ENCODE measurements around the gene FBXL12. TPM values are rescaled to one million over a fixed set of nuclear protein-coding genes. Genes with fewer than 3 reads are reported as not detected.
"Not testable (repeated sequence)": the region's sequence is repeated elsewhere in the genome, so short reads cannot be mapped to it uniquely, and the experiment has no call there.

The FBXL12 gene
- polyA plus RNA-seq, 1 donor from 2014 or later: 31.5 TPM

DNA sequence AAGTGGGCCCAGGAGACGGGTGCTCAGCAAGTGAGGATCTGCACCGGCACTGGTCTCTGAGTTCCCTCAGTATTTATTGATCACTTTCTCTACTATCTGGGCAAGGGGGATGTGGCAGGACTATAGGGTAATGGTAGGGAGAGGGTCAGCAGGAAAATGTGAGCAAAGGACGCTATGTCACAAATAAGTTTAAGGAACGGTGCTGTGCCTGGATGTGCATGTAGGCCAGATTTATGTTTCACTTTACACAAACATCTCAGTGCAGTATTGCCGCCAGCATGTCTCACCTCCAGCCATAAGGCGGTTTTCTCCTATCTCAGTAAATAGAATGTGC, 34.7 kb downstream of the FBXL12 start:
- H3K9me2 ChIP-seq (ENCODE audit: insufficient read depth, low read length); H3K4me2 ChIP-seq (ENCODE audit: low read length); H3K36me3 ChIP-seq (ENCODE audit: insufficient read depth, low read length); H3K79me2 ChIP-seq (replicated peaks; ENCODE audit: insufficient read depth, low read length); H4K20me1 ChIP-seq (ENCODE audit: insufficient read depth); H3K27ac ChIP-seq (ENCODE audit: low read length); H2AFZ ChIP-seq (ENCODE audit: low read depth, low read length); H3K27me3 ChIP-seq (ENCODE audit: insufficient read depth, low read depth, low read length); H3F3A ChIP-seq (ENCODE audit: insufficient read depth, low read length, poor library complexity, severe bottlenecking); H3K9me3 ChIP-seq (ENCODE audit: low read length): not testable (repeated sequence)
- Histone ChIP-seq H3K4me3 (ENCODE audit: low read length) (peak overlapping the region; percentile 76), H3K9ac (ENCODE audit: low read length) (peak overlapping the region; percentile 68)

DNA sequence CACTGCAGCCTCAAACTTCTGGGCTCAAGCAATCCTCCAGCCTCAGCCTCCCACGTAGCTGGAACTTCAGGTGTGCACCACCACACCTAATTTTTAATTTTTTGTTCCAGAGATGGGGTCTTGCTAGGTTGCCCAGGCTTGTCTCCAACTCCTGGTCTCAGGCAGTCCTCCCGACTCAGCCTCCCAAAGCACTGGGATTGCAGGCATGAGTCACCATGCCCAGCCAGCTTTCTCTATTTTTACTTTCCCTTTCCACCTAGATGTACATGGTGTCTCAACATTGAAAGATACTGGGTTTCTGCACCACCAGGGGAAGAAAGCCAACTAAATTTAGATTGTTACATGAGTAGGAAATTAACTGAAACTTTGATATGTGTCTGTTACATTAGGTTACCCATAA, 36.5 kb downstream of the FBXL12 start:
- Histone ChIP-seq H3K9me2 (ENCODE audit: insufficient read depth, low read length) (no peaks in the 10 kb centered on the region), H3K27ac (ENCODE audit: low read length) (no peak overlapping the region), H4K20me1 (ENCODE audit: insufficient read depth) (no peaks in the 10 kb centered on the region), H3K9me3 (ENCODE audit: low read length) (no peaks in the 10 kb centered on the region), H3K27me3 (ENCODE audit: insufficient read depth, low read depth, low read length) (no peaks in the 10 kb centered on the region), H3F3A (ENCODE audit: insufficient read depth, low read length, poor library complexity, severe bottlenecking) (no peaks in the 10 kb centered on the region), H3K4me2 (ENCODE audit: low read length) (no peak overlapping the region), H3K79me2 (replicated peaks; ENCODE audit: insufficient read depth, low read length) (no peaks in the 10 kb centered on the region), H3K4me3 (ENCODE audit: low read length) (no peak overlapping the region), H2AFZ (ENCODE audit: low read depth, low read length) (no peak overlapping the region), H3K36me3 (ENCODE audit: insufficient read depth, low read length) (no peaks in the 10 kb centered on the region), H3K9ac (ENCODE audit: low read length) (no peak overlapping the region)
- TF ChIP-seq REST (IDR thresholded peaks at IDR 0.05; ENCODE audit: borderline replicate concordance) (no peak), EZH2 (IDR thresholded peaks at IDR 0.05; ENCODE audit: borderline replicate concordance, insufficient read depth, low read length, poor library complexity, severe bottlenecking) (no peak), TAF1 (IDR thresholded peaks at IDR 0.05; ENCODE audit: low read depth) (no peak), CTCF (IDR thresholded peaks at IDR 0.05; ENCODE audit: poor library complexity, severe bottlenecking) (no peak), RAD21 (conservative IDR thresholded peaks at IDR 0.05) (no peak), SMC3 (conservative IDR thresholded peaks at IDR 0.05; ENCODE audit: poor library complexity) (no peak), EP300 (conservative IDR thresholded peaks at IDR 0.05; ENCODE audit: poor library complexity, severe bottlenecking) (no peak), MXI1 (conservative IDR thresholded peaks at IDR 0.05; ENCODE audit: poor library complexity, severe bottlenecking) (no peak), POLR2AphosphoS5 (IDR thresholded peaks at IDR 0.05) (no peak)
